HepG2 (cell line): ENCODE measurements around the gene ANTKMT. TPM values are rescaled to one million over a fixed set of nuclear protein-coding genes. Genes with fewer than 3 reads are reported as not detected.

Experiments used
- IRF2 ChIP-seq: IDR thresholded peaks from 2 replicates; pipeline ENCODE4 v1.6.1; 2018; ENCODE audit warnings: missing genetic modification reagents, missing compliant biosample characterization
- MEIS2 ChIP-seq: sonication (generic); formaldehyde crosslinking; IDR thresholded peaks from 2 replicates; pipeline ENCODE4 v1.9.0; 2021; ENCODE audit warnings: mild to moderate bottlenecking, missing genetic modification reagents
- NCOA2 ChIP-seq: sonication (generic); formaldehyde crosslinking; IDR thresholded peaks from 2 replicates; pipeline ENCODE4 v1.8.0; 2022; ENCODE audit warnings: inconsistent platforms
- NFYB ChIP-seq: sonication (generic); formaldehyde crosslinking; IDR thresholded peaks from 2 replicates; pipeline ENCODE4 v1.4.0; 2020; ENCODE audit warnings: missing genetic modification reagents
- PAX8 ChIP-seq: sonication (generic); formaldehyde crosslinking; IDR thresholded peaks from 2 replicates; pipeline ENCODE4 v1.8.0; 2022; ENCODE audit warnings: mild to moderate bottlenecking, missing genetic modification reagents, borderline replicate concordance
- RFX3 ChIP-seq: IDR thresholded peaks from 2 replicates; pipeline ENCODE4 v1.6.1; 2016; ENCODE audit warnings: missing biosample characterization, missing genetic modification reagents
- SRSF4 ChIP-seq: fragments of 200-400 bp; formaldehyde crosslinking; IDR thresholded peaks from one replicate; pipeline ENCODE4 v1.6.1; 2018; ENCODE audit warnings: mild to moderate bottlenecking, low read depth, low read length, moderate library complexity; ENCODE audit not compliant: poor library complexity, severe bottlenecking
- TBX2 ChIP-seq: sonication (generic); formaldehyde crosslinking; IDR thresholded peaks from 2 replicates; pipeline ENCODE4 v1.5.0; 2020; ENCODE audit warnings: missing genetic modification reagents, mild to moderate bottlenecking, borderline replicate concordance
- ZBTB33 ChIP-seq: sonication (generic); formaldehyde crosslinking; IDR thresholded peaks from 2 replicates; pipeline ENCODE4 v1.4.0; 2020; ENCODE audit warnings: missing genetic modification reagents
- ZC3H4 ChIP-seq: sonication (generic); formaldehyde crosslinking; IDR thresholded peaks from 2 replicates; pipeline ENCODE4 v1.4.0; 2020; ENCODE audit warnings: missing genetic modification reagents, borderline replicate concordance
- ZNF3 ChIP-seq: IDR thresholded peaks from 2 replicates; pipeline ENCODE4 v1.7.0; 2017; ENCODE audit warnings: inconsistent platforms
- ZNF607 ChIP-seq: sonication (generic); formaldehyde crosslinking; IDR thresholded peaks from 2 replicates; pipeline ENCODE4 v1.5.1; 2020; ENCODE audit warnings: missing genetic modification reagents, mild to moderate bottlenecking, borderline replicate concordance
- ZNF672 ChIP-seq: sonication (generic); formaldehyde crosslinking; IDR thresholded peaks from 2 replicates; pipeline ENCODE4 v1.8.1; 2022; ENCODE audit warnings: missing genetic modification reagents
- ZSCAN21 ChIP-seq: sonication (generic); formaldehyde crosslinking; IDR thresholded peaks from 2 replicates; pipeline ENCODE4 v1.8.0; 2022; ENCODE audit warnings: mild to moderate bottlenecking, missing genetic modification reagents, moderate library complexity, borderline replicate concordance
- polyA plus RNA-seq, 8 experiments: library from polyadenylated mRNA; depleted of rRNA in 3 of 8; stranded (reverse) in 7 of 8; unstranded in 1 of 8; fragments of >200 nt; fragmentation: Illumina TruSeq in 4 of 8; extraction: Trizol in 4 of 8; gene quantifications; 2 replicates each; pipeline versions ENCODE4 v1.2.1 to v1.2.3, GENCODE V29; 2011 to 2016; ENCODE audit warnings: low read depth in 4 of 8, missing spikeins in 1 of 8, mixed read lengths in 1 of 8; ENCODE audit not compliant: insufficient read depth in 1 of 8
- total RNA-seq, 5 experiments: library from RNA; depleted of rRNA; stranded (reverse); fragments of >200 nt; fragmentation: Illumina TruSeq; extraction: Trizol; gene quantifications; 2 replicates each; pipeline ENCODE4 v1.2.3, GENCODE V29; 2016; ENCODE audit warnings: low read depth in 1 of 5
- TF ChIP-seq, protein P1 (sequence below): IDR thresholded peaks from 2 replicates; pipeline ENCODE4 v1.6.1; 2012; ENCODE audit warnings: inconsistent platforms
- TF ChIP-seq, protein P2 (sequence below): sonication (generic); formaldehyde crosslinking; IDR thresholded peaks from 2 replicates; pipeline ENCODE4 v1.5.1; 2020; ENCODE audit warnings: missing genetic modification reagents, mild to moderate bottlenecking, borderline replicate concordance
- TF ChIP-seq, protein P3 (sequence below): sonication (generic); formaldehyde crosslinking; IDR thresholded peaks from 2 replicates; pipeline ENCODE4 v1.4.0; 2020; ENCODE audit warnings: mild to moderate bottlenecking, missing genetic modification reagents, borderline replicate concordance
- TF ChIP-seq, protein P4 (sequence below): sonication (generic); formaldehyde crosslinking; IDR thresholded peaks from 2 replicates; pipeline ENCODE4 v1.8.0; 2022; ENCODE audit warnings: mild to moderate bottlenecking, missing genetic modification reagents; ENCODE audit not compliant: insufficient replicate concordance
- TF ChIP-seq, protein P5 (sequence below): IDR thresholded peaks from 2 replicates; pipeline ENCODE4 v1.6.1; 2016; ENCODE audit warnings: missing compliant biosample characterization, missing genetic modification reagents, borderline replicate concordance

Gene ANTKMT
- total and polyA plus RNA-seq, 2 of the 13 experiments (the other 11 are each of a cell fraction or from before 2014, with no cell fraction given), result 7.5 to 47.8 TPM

DNA sequence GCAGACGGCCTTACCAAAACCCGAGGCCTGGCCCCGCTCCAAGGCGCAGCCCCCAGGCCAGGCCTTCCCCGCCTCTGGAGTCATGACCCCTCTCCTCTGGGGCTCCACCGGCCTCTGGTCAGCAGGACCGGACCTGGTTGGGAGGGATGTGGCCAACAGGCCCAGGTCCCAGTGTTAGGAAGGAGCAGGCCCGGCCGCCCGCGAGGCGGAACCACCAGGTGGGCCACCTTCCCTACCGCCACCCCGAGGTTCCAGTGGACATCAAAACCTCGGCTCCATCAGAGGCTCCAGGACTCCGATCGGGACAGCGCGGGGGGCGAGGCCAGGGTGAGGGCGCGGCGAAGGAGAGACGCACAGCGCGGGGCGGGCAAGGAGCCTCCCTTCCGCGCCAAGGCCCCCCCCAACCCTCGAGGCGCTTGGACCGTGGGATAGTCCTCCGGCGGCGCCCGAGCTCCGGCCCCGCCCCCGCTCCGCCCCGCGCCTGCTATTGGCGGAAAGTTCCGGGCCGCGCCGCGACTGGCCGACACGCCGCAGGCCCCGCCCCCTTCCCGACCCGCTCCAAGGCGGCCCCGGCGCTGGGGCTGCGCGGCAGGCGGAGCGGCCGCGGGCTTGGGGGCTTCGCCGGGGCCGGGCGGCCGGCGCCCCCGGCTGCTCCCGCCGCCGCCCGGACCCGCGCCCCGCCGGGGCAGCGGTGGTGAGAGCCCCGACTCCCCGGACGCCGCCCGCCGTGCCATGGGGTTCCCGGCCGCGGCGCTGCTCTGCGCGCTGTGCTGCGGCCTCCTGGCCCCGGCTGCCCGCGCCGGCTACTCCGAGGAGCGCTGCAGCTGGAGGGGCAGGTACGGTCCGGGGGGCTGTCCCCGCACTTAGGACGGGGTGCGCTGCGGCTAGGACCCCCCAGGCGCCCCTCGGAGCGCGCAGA lies 6.1 kb upstream of the ANTKMT start, which contains the start of gene METRN (continued):
- TF ChIP-seq, protein P1, sequence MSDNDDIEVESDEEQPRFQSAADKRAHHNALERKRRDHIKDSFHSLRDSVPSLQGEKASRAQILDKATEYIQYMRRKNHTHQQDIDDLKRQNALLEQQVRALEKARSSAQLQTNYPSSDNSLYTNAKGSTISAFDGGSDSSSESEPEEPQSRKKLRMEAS, result peak; percentile 56
- TF ChIP-seq ZNF607, result no peak
- no peak for TF ChIP-seq IRF2 (CRISPR knock-in tag)
- no peak for TF ChIP-seq SRSF4
- no peak for TF ChIP-seq NCOA2 (CRISPR knock-in tag)
- TF ChIP-seq RFX3 (CRISPR knock-in tag), result no peak
- TF ChIP-seq ZNF3 (CRISPR knock-in tag), result no peak
- peak; percentile 86; the same call in 1 of the 2 replicates for TF ChIP-seq ZBTB33 (CRISPR knock-in tag)
- peak; percentile 46; the same call in 1 of the 2 replicates for TF ChIP-seq TBX2 (CRISPR knock-in tag)
- peak; percentile 74 for TF ChIP-seq NFYB
- TF ChIP-seq PAX8 (CRISPR knock-in tag), result no peak
- TF ChIP-seq, protein P2, sequence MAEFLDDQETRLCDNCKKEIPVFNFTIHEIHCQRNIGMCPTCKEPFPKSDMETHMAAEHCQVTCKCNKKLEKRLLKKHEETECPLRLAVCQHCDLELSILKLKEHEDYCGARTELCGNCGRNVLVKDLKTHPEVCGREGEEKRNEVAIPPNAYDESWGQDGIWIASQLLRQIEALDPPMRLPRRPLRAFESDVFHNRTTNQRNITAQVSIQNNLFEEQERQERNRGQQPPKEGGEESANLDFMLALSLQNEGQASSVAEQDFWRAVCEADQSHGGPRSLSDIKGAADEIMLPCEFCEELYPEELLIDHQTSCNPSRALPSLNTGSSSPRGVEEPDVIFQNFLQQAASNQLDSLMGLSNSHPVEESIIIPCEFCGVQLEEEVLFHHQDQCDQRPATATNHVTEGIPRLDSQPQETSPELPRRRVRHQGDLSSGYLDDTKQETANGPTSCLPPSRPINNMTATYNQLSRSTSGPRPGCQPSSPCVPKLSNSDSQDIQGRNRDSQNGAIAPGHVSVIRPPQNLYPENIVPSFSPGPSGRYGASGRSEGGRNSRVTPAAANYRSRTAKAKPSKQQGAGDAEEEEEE (CRISPR knock-in tag), result no peak
- TF ChIP-seq, protein P3, sequence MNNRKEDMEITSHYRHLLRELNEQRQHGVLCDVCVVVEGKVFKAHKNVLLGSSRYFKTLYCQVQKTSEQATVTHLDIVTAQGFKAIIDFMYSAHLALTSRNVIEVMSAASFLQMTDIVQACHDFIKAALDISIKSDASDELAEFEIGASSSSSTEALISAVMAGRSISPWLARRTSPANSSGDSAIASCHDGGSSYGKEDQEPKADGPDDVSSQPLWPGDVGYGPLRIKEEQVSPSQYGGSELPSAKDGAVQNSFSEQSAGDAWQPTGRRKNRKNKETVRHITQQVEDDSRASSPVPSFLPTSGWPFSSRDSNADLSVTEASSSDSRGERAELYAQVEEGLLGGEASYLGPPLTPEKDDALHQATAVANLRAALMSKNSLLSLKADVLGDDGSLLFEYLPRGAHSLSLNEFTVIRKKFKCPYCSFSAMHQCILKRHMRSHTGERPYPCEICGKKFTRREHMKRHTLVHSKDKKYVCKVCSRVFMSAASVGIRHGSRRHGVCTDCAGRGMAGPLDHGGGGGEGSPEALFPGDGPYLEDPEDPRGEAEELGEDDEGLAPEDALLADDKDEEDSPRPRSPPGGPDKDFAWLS (CRISPR knock-in tag), result no peak
- TF ChIP-seq ZNF672 (CRISPR knock-in tag), result no peak
- TF ChIP-seq MEIS2 (CRISPR knock-in tag), result 0 out of 2 replicates have a peak, but pooled peaks have one; percentile 13
- TF ChIP-seq, protein P4, sequence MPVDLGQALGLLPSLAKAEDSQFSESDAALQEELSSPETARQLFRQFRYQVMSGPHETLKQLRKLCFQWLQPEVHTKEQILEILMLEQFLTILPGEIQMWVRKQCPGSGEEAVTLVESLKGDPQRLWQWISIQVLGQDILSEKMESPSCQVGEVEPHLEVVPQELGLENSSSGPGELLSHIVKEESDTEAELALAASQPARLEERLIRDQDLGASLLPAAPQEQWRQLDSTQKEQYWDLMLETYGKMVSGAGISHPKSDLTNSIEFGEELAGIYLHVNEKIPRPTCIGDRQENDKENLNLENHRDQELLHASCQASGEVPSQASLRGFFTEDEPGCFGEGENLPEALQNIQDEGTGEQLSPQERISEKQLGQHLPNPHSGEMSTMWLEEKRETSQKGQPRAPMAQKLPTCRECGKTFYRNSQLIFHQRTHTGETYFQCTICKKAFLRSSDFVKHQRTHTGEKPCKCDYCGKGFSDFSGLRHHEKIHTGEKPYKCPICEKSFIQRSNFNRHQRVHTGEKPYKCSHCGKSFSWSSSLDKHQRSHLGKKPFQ (CRISPR knock-in tag), result no peak
- peak; percentile 29; the same call in 1 of the 2 replicates for TF ChIP-seq ZSCAN21
- TF ChIP-seq, protein P5, sequence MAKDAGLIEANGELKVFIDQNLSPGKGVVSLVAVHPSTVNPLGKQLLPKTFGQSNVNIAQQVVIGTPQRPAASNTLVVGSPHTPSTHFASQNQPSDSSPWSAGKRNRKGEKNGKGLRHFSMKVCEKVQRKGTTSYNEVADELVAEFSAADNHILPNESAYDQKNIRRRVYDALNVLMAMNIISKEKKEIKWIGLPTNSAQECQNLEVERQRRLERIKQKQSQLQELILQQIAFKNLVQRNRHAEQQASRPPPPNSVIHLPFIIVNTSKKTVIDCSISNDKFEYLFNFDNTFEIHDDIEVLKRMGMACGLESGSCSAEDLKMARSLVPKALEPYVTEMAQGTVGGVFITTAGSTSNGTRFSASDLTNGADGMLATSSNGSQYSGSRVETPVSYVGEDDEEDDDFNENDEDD (CRISPR knock-in tag), result peak; percentile 83
- TF ChIP-seq ZC3H4, result no peak
